HepG2 (cell line): ENCODE measurements around the gene MYADML2. TPM values are rescaled to one million over a fixed set of nuclear protein-coding genes. Genes with fewer than 3 reads are reported as not detected.

Source experiments
- ATAC-seq: fragments of 200-7000 bp; cut with Tn5 transposase; 3 replicates; pipeline ENCODE4 v1.9.1; 2020; ENCODE audit warnings: mild to moderate bottlenecking, moderate library complexity
- BruUV-seq: library from RNA; stranded (reverse); fragments of 400-500 nt; replicated peaks from 2 replicates; lab custom pipeline; 2021; lab: Mats Ljungman, UMichigan
- CTCF ChIA-PET: fragments of 300-600 bp; formaldehyde crosslinking; extraction: SDS; loops from one replicate; lab custom pipeline; 2021; ENCODE audit warnings: low total read pairs, inconsistent platforms, low intra/inter-chr PET ratio; lab: Yijun Ruan, JAX
- POLR2A ChIA-PET: fragments of 350-600 bp; sonication (Branson Sonifier 250); formaldehyde crosslinking; loops from one replicate; lab custom pipeline; 2020; ENCODE audit warnings: antibody characterized with exemption, inconsistent platforms; lab: Yijun Ruan, JAX
- DNase-seq: peaks from one replicate; pipeline ENCODE4 v3.0.0-alpha.2; 2015; ENCODE audit warnings: low spot score
- FAIRE-seq: peaks from 3 replicates; lab custom pipeline; 2011; peaks lifted over from hg19 to GRCh38; lab: Jason Lieb, UNC
- H2AFZ ChIP-seq: one replicate; pipeline ENCODE4 v1.6.1; 2011; ENCODE audit warnings: low read length, inconsistent platforms
- H3K27ac ChIP-seq: fragments of 300-600 bp; 3 replicates; pipeline ENCODE4 v1.8.0; 2011; ENCODE audit warnings: mixed run types, mild to moderate bottlenecking, mixed read lengths, low read length, inconsistent platforms; ENCODE audit not compliant: insufficient read depth; ENCODE audit errors: extremely low read length
- H3K27me3 ChIP-seq, 2 experiments: fragments of 200-600 bp in 1 of 2; 2 replicates in 1 of 2; 3 replicates in 1 of 2; pipeline versions ENCODE4 v1.6.0 to v1.8.0; 2011; ENCODE audit warnings: low read length in 2 of 2, mild to moderate bottlenecking in 2 of 2, moderate library complexity in 2 of 2, inconsistent platforms in 1 of 2; ENCODE audit not compliant: insufficient read depth in 2 of 2, control insufficient read depth in 1 of 2
- H3K36me3 ChIP-seq, 2 experiments: fragments of 200-600 bp in 1 of 2; replicated peaks in 1 of 2; 2 replicates in 1 of 2; 3 replicates in 1 of 2; pipeline versions ENCODE4 v1.5.1 to v1.8.0; 2011; ENCODE audit warnings: low read length in 2 of 2, inconsistent platforms in 1 of 2; ENCODE audit not compliant: insufficient read depth in 2 of 2, control insufficient read depth in 1 of 2
- H3K4me1 ChIP-seq: 2 replicates; pipeline ENCODE4 v1.5.1; 2012; ENCODE audit warnings: low read length, inconsistent platforms; ENCODE audit not compliant: insufficient read depth
- H3K4me2 ChIP-seq: 2 replicates; pipeline ENCODE4 v1.6.0; 2011; ENCODE audit warnings: low read depth, low read length, inconsistent platforms
- H3K4me3 ChIP-seq, 3 experiments: fragments of 200-600 bp in 1 of 3; sonication (generic), shearing (Covaris generic) in 1 of 3; replicated peaks in 1 of 3; 2 replicates each; pipeline ENCODE4 v1.5.1; 2011 to 2016; ENCODE audit warnings: low read length in 3 of 3, inconsistent platforms in 2 of 3, low read depth in 2 of 3, mild to moderate bottlenecking in 2 of 3, control low read depth in 1 of 3, mixed read lengths in 1 of 3; ENCODE audit not compliant: insufficient read depth in 1 of 3
- H3K79me2 ChIP-seq: one replicate; pipeline ENCODE4 v1.6.1; 2011; ENCODE audit warnings: low read length, inconsistent platforms; ENCODE audit not compliant: insufficient read depth
- H3K9ac ChIP-seq: 2 replicates; pipeline ENCODE4 v1.6.0; 2011; ENCODE audit warnings: mild to moderate bottlenecking, low read depth, low read length, inconsistent platforms; ENCODE audit not compliant: insufficient read depth
- H3K9me3 ChIP-seq: 2 replicates; pipeline ENCODE4 v1.5.1; 2012; ENCODE audit warnings: mild to moderate bottlenecking, low read length
- H4K20me1 ChIP-seq: 2 replicates; pipeline ENCODE4 v1.6.0; 2011; ENCODE audit warnings: inconsistent platforms, mild to moderate bottlenecking, low read length, moderate library complexity; ENCODE audit not compliant: insufficient read depth
- AGO2 ChIP-seq: fragments of 200-400 bp; formaldehyde crosslinking; optimal IDR thresholded peaks from 2 replicates; pipeline ENCODE3; 2017; ENCODE audit warnings: mild to moderate bottlenecking, low read depth, low read length, moderate library complexity
- ATF7-NPFF ChIP-seq: sonication (generic); formaldehyde crosslinking; IDR thresholded peaks from 2 replicates; pipeline ENCODE4 v1.8.1; 2023; ENCODE audit warnings: mild to moderate bottlenecking, low read depth, missing genetic modification reagents, moderate library complexity
- BRD4 ChIP-seq: sonication (generic); formaldehyde crosslinking; IDR thresholded peaks from 2 replicates; pipeline ENCODE4 v1.4.0; 2020; ENCODE audit warnings: missing genetic modification reagents
- HNRNPK ChIP-seq: fragments of 200-400 bp; formaldehyde crosslinking; IDR thresholded peaks from 2 replicates; pipeline ENCODE4 v1.6.1; 2018; ENCODE audit warnings: low read length, low read depth, moderate library complexity, mild to moderate bottlenecking; ENCODE audit not compliant: poor library complexity, severe bottlenecking
- HNRNPL ChIP-seq: fragments of 200-400 bp; formaldehyde crosslinking; IDR thresholded peaks from 2 replicates; pipeline ENCODE4 v1.6.1; 2017; ENCODE audit warnings: mild to moderate bottlenecking, low read depth, low read length
- HNRNPLL ChIP-seq: fragments of 200-400 bp; formaldehyde crosslinking; IDR thresholded peaks from 2 replicates; pipeline ENCODE4 v1.6.1; 2017; ENCODE audit warnings: mild to moderate bottlenecking, low read depth, low read length; ENCODE audit not compliant: poor library complexity, severe bottlenecking
- JUNB ChIP-seq: sonication (generic); formaldehyde crosslinking; IDR thresholded peaks from 2 replicates; pipeline ENCODE4 v1.8.0; 2022; ENCODE audit warnings: missing genetic modification reagents, mild to moderate bottlenecking, borderline replicate concordance
- RAD51 ChIP-seq: fragments of 450-650 bp; IDR thresholded peaks from 2 replicates; pipeline ENCODE4 v1.6.1; 2016; ENCODE audit warnings: borderline replicate concordance
- RBFOX2 ChIP-seq: fragments of 200-400 bp; formaldehyde crosslinking; IDR thresholded peaks from 2 replicates; pipeline ENCODE4 v1.6.1; 2017; ENCODE audit warnings: low read depth, mild to moderate bottlenecking, low read length
- SMAD9 ChIP-seq: sonication (generic); formaldehyde crosslinking; IDR thresholded peaks from 2 replicates; pipeline ENCODE4 v1.5.1; 2020; ENCODE audit warnings: mild to moderate bottlenecking, missing genetic modification reagents
- WGBS: methylation state at CpG from one replicate; pipeline ENCODE4 v1.1.6; 2017; ENCODE audit warnings: low lambda C conversion rate; 5-methylcytosine and 5-hydroxymethylcytosine counted together
- in situ Hi-C: cut with HindIII; loops from 2 replicates; pipeline ENCODE4 v1.10.0; 2017; ENCODE audit warnings: low pct_unique_long_range_greater_than_20kb; ENCODE audit not compliant: extremely low pct_ligation_motif_present
- intact Hi-C: fragments of 100-400 bp; cut with micrococcal nuclease; formaldehyde crosslinking; loops from one replicate; pipeline ENCODE4 v1.10.0; 2022; ENCODE audit not compliant: unreplicated experiment
- polyA plus RNA-seq, 8 experiments: library from polyadenylated mRNA; depleted of rRNA in 3 of 8; stranded (reverse) in 7 of 8; unstranded in 1 of 8; fragments of >200 nt; fragmentation: Illumina TruSeq in 4 of 8; extraction: Trizol in 4 of 8; gene quantifications; 2 replicates each; pipeline versions ENCODE4 v1.2.1 to v1.2.3, GENCODE V29; 2011 to 2016; ENCODE audit warnings: low read depth in 4 of 8, missing spikeins in 1 of 8, mixed read lengths in 1 of 8; ENCODE audit not compliant: insufficient read depth in 1 of 8
- total RNA-seq, 5 experiments: library from RNA; depleted of rRNA; stranded (reverse); fragments of >200 nt; fragmentation: Illumina TruSeq; extraction: Trizol; gene quantifications; 2 replicates each; pipeline ENCODE4 v1.2.3, GENCODE V29; 2016; ENCODE audit warnings: low read depth in 1 of 5
- TF ChIP-seq, protein P1 (sequence below): sonication (generic); formaldehyde crosslinking; IDR thresholded peaks from 2 replicates; pipeline ENCODE4 v1.5.0; 2020; ENCODE audit warnings: missing genetic modification reagents, mild to moderate bottlenecking, borderline replicate concordance
- TF ChIP-seq, protein P2 (sequence below): fragments of 450-650 bp; IDR thresholded peaks from 2 replicates; pipeline ENCODE4 v1.6.1; 2016
- TF ChIP-seq, protein P3 (sequence below): sonication (generic); formaldehyde crosslinking; IDR thresholded peaks from 2 replicates; pipeline ENCODE4 v1.8.0; 2022; ENCODE audit warnings: missing genetic modification reagents, mild to moderate bottlenecking, moderate library complexity, borderline replicate concordance
- TF ChIP-seq, protein P4 (sequence below): sonication (generic); formaldehyde crosslinking; conservative IDR thresholded peaks from 2 replicates; pipeline ENCODE4 v1.4.0; 2020; ENCODE audit warnings: missing genetic modification reagents

MYADML2 gene
- total and polyA plus RNA-seq, 2 of the 13 experiments (the other 11 are each of a cell fraction or from before 2014, with no cell fraction given): not detected

DNA sequence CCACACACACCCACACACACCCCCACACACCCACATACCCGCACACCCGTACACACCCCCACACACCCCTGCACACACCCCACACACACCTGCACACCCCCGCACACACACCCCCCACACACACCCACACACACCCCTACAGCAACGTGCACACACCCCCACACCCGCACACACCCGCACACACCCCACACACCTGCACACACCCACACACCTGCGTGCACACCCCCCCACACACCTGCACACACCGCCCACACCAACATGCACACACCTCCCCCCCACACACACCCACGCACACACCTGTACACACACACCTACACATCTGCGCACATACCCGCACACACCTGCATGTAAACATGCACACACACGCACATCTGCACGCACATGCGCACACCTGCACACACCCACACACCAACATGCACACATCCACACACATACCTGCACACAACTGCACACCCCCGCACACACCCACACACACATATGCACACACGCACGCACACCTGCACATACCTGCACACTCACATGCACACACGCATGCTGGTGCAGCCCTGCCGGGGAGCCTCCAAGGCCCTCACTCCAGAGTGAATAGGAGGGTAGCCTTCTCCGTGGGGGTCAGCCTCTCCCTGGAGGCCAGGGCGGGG, 37.9 kb upstream of the MYADML2 start:
- FAIRE-seq (peak; percentile 43), ATAC-seq (no peak), DNase-seq (no peak)
- WGBS: 96% methylated on average over 21 of the region's 21 CpGs
- ChIA-PET CTCF (no interaction called here), POLR2A (interaction anchor here (1.8 to 14.1 kb wide), 2 partner anchors 10 to 17 kb away, joined by 8 to 382 read pairs; no protein-coding TSS in a partner anchor)
- Histone ChIP-seq H3K36me3 (peaks cover 23 to 52% of the 10 kb centered on the region in 2 experiments), H3K4me1 (peaks cover 41% of the 10 kb centered on the region), H3K27ac (no peak overlapping the region), H3K4me2 (no peak overlapping the region), H4K20me1 (no peaks in the 10 kb centered on the region), H3K9ac (no peak overlapping the region), H3K79me2 (peaks cover 7% of the 10 kb centered on the region), H2AFZ (no peak overlapping the region), H3K4me3 (no peak overlapping the region), H3K9me3 (no peaks in the 10 kb centered on the region), H3K27me3 (no peaks in the 10 kb centered on the region)
- in situ Hi-C loops (no loop called here), intact Hi-C loops (no loop called here)
- no TSS peak for BruUV-seq
- TF ChIP-seq, protein P1, sequence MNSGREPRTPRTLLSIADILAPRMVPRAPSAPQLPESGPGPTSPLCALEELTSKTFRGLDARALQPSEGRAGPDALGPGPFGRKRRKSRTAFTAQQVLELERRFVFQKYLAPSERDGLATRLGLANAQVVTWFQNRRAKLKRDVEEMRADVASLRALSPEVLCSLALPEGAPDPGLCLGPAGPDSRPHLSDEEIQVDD (CRISPR knock-in tag): no peak
- TF ChIP-seq, protein P2, sequence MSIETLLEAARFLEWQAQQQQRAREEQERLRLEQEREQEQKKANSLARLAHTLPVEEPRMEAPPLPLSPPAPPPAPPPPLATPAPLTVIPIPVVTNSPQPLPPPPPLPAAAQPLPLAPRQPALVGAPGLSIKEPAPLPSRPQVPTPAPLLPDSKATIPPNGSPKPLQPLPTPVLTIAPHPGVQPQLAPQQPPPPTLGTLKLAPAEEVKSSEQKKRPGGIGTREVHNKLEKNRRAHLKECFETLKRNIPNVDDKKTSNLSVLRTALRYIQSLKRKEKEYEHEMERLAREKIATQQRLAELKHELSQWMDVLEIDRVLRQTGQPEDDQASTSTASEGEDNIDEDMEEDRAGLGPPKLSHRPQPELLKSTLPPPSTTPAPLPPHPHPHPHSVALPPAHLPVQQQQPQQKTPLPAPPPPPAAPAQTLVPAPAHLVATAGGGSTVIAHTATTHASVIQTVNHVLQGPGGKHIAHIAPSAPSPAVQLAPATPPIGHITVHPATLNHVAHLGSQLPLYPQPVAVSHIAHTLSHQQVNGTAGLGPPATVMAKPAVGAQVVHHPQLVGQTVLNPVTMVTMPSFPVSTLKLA: 0 out of 2 replicates have a peak, but pooled peaks have one; percentile 13
- TF ChIP-seq JUNB (CRISPR knock-in tag) (peak; percentile 20; the same call in 1 of the 2 replicates), HNRNPLL (peak; percentile 86), RBFOX2 (peak; percentile 48; the same call in 1 of the 2 replicates), HNRNPK (peak; percentile 45), HNRNPL (peak; percentile 48; the same call in 1 of the 2 replicates), ATF7-NPFF (CRISPR knock-in tag) (no peak), SMAD9 (CRISPR knock-in tag) (no peak), BRD4 (no peak), AGO2 (peak; percentile 49), RAD51 (peak; percentile 38; the same call in 1 of the 2 replicates)
- TF ChIP-seq, protein P3, sequence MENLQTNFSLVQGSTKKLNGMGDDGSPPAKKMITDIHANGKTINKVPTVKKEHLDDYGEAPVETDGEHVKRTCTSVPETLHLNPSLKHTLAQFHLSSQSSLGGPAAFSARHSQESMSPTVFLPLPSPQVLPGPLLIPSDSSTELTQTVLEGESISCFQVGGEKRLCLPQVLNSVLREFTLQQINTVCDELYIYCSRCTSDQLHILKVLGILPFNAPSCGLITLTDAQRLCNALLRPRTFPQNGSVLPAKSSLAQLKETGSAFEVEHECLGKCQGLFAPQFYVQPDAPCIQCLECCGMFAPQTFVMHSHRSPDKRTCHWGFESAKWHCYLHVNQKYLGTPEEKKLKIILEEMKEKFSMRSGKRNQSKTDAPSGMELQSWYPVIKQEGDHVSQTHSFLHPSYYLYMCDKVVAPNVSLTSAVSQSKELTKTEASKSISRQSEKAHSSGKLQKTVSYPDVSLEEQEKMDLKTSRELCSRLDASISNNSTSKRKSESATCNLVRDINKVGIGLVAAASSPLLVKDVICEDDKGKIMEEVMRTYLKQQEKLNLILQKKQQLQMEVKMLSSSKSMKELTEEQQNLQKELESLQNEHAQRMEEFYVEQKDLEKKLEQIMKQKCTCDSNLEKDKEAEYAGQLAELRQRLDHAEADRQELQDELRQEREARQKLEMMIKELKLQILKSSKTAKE (CRISPR knock-in tag): 0 out of 2 replicates have a peak, but pooled peaks have one; percentile 18
- TF ChIP-seq, protein P4, sequence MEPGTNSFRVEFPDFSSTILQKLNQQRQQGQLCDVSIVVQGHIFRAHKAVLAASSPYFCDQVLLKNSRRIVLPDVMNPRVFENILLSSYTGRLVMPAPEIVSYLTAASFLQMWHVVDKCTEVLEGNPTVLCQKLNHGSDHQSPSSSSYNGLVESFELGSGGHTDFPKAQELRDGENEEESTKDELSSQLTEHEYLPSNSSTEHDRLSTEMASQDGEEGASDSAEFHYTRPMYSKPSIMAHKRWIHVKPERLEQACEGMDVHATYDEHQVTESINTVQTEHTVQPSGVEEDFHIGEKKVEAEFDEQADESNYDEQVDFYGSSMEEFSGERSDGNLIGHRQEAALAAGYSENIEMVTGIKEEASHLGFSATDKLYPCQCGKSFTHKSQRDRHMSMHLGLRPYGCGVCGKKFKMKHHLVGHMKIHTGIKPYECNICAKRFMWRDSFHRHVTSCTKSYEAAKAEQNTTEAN (CRISPR knock-in tag): 0 out of 2 replicates have a peak, but pooled peaks have one; percentile 39
